GM19025 (cell line): ENCODE measurements around the gene ANKS3.

Source experiments
- ATAC-seq: cut with Tn5 transposase; IDR thresholded peaks from one replicate; pipeline ENCODE4 v1.9.1; 2021; ENCODE audit warnings: mild to moderate bottlenecking, low read depth, moderate library complexity; ENCODE audit not compliant: unreplicated experiment

Gene ANKS3

DNA sequence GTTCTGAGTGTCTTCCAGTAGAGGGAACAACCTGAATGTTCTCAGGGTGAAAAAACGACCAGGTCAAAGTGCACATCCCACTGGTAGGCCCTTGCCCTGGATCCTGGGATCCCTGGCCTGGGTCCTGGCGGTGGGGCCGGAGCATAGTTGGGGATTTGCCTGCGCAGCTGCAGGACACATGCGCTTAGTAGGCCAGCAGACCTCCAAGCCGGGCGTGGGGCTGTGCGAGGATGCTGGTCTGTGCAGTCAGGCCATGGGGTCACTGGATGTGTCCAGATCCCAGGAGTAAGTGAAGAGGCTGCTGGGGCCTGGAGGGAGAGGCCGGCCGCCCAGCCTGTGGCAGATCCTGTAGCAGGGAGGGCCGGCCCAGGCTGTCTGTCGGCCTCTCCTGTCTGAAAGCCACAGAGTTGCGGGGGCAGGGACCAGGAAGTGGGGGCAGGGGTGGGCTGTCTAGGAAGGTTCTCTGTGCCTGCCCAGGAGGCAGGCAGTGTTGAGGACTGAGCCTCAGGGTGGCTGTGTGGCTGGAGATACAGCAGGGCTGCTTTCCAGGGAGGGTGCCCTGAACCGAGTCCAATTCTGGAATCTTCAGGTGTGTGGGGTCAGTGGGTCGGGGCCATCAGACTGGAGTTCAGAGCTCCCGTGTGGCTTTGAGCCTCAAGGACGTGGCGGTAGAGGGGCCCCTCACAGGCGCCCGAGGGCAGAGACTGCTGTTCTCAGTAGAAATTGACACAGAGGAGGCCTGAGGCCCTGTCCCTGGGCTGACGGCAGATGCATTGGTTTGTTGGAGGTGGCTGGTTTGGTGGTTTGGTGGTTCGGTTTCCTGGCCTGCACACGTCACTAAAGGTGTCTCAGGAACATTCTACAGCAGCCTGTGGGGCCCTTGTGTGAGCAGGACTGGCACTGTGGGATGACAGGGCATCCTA is 57.9 kb downstream of the ANKS3 start:
- no peak for ATAC-seq

DNA sequence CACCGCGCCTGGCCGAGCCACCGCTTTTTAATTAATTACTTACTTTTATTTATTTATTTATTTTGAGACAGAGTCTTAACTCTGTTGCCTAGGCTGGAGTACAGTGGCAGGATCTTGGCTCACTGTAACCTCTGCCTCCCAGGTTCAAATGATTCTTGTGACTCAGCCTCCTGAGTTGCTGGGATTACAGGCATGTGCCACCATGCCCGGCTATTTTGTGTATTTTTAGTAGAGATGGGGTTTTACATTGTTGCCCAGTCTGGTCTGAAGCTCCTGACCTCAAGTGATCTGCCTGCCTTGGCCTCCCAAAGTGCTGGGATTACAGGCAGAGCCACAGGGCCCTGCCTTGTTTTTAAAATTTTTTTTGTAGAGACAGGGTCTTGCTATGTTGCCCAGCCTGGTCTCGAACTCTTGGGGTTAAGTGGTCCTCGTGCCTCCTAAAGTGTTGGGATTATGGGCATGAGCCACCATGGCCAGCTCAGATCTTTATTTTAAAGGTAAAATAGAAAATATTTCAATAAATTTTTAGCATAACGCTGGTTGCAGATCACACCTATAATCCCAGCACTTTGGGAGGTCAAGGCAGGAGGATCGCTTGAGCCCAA is 59.0 kb downstream of the ANKS3 start:
- ATAC-seq: no peak

- no peak for ATAC-seq
These were observed 60.6 kb downstream of the ANKS3 start for GRCh38 chr16:4673387-4674046.

GRCh38 chr16:4668313-4668960 is 65.6 kb downstream of the ANKS3 start:
- ATAC-seq: no peak

DNA sequence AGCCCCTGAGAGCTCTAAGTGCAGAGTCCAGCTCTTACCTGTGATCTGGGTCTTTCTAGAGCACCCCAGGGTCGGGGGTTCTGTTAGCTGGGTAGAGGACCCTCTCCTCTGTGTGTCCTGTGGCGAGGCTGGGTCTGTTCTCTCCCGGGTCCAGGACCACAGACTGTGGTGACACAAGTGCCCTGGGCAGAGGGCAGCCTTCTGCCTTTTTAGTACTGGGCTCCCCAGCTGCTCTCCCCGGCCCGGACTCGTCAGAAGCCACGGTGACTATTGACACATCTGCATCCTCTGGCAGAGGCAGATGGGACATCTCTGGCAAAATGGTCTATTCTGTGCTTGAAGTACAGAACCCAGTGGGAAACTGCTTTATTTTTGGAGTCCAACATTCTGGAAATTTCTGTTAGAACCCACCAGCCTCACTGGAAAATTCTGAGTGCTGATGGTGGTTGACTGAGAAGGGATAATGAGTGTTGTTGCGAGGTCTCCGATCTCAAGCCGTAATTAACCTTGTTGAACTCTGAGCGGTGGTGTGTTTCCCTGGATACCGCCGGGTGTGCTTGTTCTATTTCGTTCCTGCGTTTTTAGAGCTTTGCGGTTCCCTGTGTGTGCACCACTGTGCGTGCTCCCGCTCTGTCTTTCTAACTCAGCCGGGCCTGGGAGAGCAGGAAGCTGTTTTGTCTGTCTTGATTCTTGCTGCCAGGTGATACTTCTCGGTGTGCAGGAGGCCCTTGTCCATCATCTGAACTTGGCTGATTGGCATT is 66.7 kb downstream of the ANKS3 start:
- no peak for ATAC-seq

DNA sequence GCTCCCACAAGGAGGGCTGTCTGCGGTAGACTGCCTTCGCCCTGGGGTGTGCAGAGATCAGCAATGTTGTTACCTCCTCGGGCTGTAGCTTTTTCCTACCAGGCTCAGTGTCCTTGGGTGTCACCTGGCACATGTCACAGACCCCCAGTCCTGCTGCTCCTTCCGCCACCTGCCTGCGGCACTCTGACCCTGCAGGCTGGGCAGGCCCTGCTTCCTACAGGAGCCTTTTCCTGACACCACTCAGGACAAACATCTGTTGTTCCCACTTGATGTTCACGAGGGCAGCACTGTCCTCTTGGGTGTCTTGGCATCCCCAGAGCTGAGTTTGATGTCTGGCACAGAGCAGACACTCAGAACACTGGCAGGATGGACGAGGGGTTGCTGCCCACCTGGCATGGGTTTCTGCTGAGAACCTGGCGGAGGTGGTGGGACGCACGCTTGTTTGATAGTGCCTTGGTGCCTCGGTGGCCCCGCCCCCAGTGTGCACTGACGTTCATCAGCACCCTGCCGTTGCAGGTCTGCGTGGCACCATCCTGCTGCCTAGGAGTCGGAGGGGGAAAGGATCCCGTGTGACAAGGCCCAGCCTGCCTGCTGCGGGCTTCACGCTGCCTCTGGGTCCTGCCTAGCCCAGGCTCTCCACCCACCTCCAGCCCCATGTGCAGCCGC is 67.4 kb downstream of the ANKS3 start:
- ATAC-seq: no peak

GRCh38 chr16:4664538-4665418 is 69.3 kb downstream of the ANKS3 start:
- ATAC-seq: no peak

- no peak for ATAC-seq
These were observed 70.2 kb downstream of the ANKS3 start for GRCh38 chr16:4663777-4664465.

DNA sequence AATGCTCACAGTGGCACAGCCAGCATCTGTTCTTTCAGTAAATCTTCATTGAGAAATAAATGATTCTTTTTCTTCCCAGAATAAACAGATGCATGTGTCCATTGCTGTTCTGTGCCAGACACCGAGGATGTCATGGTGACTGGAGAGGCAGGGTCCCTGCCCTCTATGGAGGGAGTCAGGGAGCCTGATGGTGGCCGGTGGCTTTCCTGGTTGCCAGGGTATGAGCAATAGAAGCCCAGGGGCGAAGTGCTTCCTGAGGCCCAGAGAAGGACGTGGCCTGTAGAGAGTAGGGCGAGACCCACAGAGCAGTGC is 70.7 kb downstream of the ANKS3 start:
- no peak for ATAC-seq

DNA sequence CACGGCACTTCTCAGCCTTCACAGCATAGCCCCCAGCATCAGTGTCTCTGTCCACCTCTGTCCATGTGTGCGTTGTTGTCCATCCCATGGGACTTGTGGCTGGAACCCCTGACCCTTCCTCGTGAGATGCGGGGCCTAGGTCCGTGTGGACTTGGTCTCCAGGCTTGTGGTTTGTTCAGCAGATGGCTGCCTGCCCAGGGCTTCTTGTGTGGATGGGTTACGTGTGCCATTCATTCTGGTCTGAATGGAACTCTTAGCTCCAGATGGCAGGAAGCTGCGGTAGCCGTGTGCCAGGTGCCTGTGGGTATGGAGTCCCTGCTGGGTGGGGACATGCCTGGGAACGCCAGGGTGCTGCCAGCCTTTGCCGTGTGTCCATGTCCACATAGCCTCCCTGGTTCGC is 72.4 kb downstream of the ANKS3 start:
- ATAC-seq: no peak

DNA sequence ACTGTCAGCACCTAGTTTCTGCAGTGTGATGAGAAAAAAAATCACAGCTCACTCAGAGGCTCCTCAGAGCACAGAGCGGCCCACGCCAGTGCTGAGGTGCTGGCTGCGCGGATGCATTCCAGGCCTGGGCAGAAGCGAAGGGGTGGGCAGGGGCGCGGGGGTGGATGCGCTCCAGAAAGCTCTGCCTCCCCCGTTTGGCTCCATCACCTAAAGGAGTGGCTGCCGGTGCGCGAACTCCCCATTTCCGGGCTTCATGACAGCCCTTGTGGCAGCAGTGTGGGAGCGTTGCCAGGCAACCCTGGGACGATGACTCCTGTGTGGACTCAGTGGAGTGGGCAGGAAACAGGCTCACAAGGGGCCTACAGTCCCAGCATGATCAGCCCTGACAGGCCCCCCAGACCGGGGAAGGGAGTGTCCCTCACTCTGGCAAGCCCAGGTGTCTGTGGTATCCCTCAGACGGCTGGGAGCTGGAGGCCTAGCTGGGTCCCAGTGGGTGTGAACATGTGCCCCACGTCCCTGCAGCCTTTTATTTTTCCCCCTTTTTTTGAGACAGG is 73.5 kb downstream of the ANKS3 start:
- ATAC-seq: no peak

- no peak for ATAC-seq
These were observed 74.4 kb downstream of the ANKS3 start for GRCh38 chr16:4659363-4660353.

- ATAC-seq: no peak
These were observed 77.1 kb downstream of the ANKS3 start for GRCh38 chr16:4656695-4657686.

- no peak for ATAC-seq
These were observed 77.8 kb downstream of the ANKS3 start for GRCh38 chr16:4656221-4656620.

DNA sequence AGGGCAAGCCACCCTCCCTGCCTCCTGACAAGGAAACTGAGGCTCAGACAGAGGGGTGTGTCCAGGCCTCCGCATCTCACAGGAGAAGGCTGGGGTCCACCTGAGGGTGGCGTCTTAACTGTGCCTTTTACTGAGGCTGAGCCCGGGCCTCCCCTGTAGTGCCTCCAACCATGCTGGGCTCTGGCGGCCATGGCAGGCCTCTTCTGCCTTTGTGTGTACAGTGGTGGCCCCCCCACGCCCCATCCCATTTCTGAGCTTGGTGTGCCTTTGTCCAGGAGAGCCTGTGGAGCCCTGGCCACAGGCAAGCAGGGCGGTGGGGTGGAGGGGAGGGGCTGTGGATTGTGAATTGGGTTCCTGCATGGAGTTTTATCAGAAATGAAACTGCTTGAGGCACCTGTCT is 78.3 kb downstream of the ANKS3 start:
- no peak for ATAC-seq
